ENCODE results near the gene LZTFL1.

Gene LZTFL1

GRCh38 chr3:45786801-45787495 is 55.0 kb downstream of the LZTFL1 start:
- no peak for DNase-seq (ENCODE audit: low read depth)

- no peak for DNase-seq (ENCODE audit: low read depth)
These were observed 56.2 kb downstream of the LZTFL1 start for GRCh38 chr3:45785605-45786150.

GRCh38 chr3:45783667-45784066 is 58.3 kb downstream of the LZTFL1 start:
- no peak for DNase-seq (ENCODE audit: low read depth)

- no peak for DNase-seq (ENCODE audit: low read depth)
These were observed 59.5 kb downstream of the LZTFL1 start for GRCh38 chr3:45782381-45782780.

- no peak for DNase-seq (ENCODE audit: low read depth)
These were observed 60.1 kb downstream of the LZTFL1 start for GRCh38 chr3:45781841-45782240.

GRCh38 chr3:45781271-45781670 is 60.6 kb downstream of the LZTFL1 start:
- no peak for DNase-seq (ENCODE audit: low read depth)

- DNase-seq (ENCODE audit: low read depth), result no peak
These were observed 61.9 kb downstream of the LZTFL1 start for GRCh38 chr3:45779746-45780735.

GRCh38 chr3:45778761-45779201 is 63.1 kb downstream of the LZTFL1 start:
- DNase-seq (ENCODE audit: low read depth), result no peak

- DNase-seq (ENCODE audit: low read depth), result no peak
These were observed 64.1 kb downstream of the LZTFL1 start for GRCh38 chr3:45777746-45778386.

GRCh38 chr3:45777111-45777745 is 64.7 kb downstream of the LZTFL1 start:
- DNase-seq (ENCODE audit: low read depth), result no peak

- DNase-seq (ENCODE audit: low read depth), result no peak
These were observed 65.3 kb downstream of the LZTFL1 start for GRCh38 chr3:45776611-45777010.

- DNase-seq (ENCODE audit: low read depth), result no peak
These were observed 65.7 kb downstream of the LZTFL1 start for GRCh38 chr3:45776301-45776595.

- no peak for DNase-seq (ENCODE audit: low read depth)
These were observed 66.2 kb downstream of the LZTFL1 start for GRCh38 chr3:45775571-45776300.

- no peak for DNase-seq (ENCODE audit: low read depth)
These were observed 67.1 kb downstream of the LZTFL1 start for GRCh38 chr3:45774581-45775521.

GRCh38 chr3:45773714-45774449 is 68.0 kb downstream of the LZTFL1 start:
- no peak for DNase-seq (ENCODE audit: low read depth)

All from CMK (cell line).